H1 (cell line): ENCODE results near the gene RELN. TPM values are rescaled to one million over a fixed set of nuclear protein-coding genes. Genes with fewer than 3 reads are reported as not detected.

Experiments used
- CTCF ChIA-PET: fragments of 300-600 bp; sonication (Branson Sonifier 250); formaldehyde crosslinking; loops from one replicate; lab custom pipeline; 2021; ENCODE audit not compliant: partially characterized antibody; lab: Charles Lee
- POLR2A ChIA-PET: fragments of 300-600 bp; sonication (Branson Sonifier 250); formaldehyde crosslinking; loops from one replicate; lab custom pipeline; 2021; ENCODE audit warnings: inconsistent platforms; ENCODE audit not compliant: partially characterized antibody; lab: Charles Lee
- DNase-seq, 2 experiments: peaks; one replicate each; pipeline versions ENCODE4 v3.0.0 to v3.0.0-alpha.2; 2010 to 2022; ENCODE audit warnings: low spot score in 2 of 2, low read depth in 1 of 2, mixed read lengths in 1 of 2
- FAIRE-seq: peaks from 2 replicates; lab custom pipeline; 2011; peaks lifted over from hg19 to GRCh38; lab: Jason Lieb, UNC
- H2AFZ ChIP-seq: 2 replicates; pipeline ENCODE4 v1.8.1; 2012; ENCODE audit warnings: low read length, inconsistent platforms
- H2AK5ac ChIP-seq: 2 replicates; pipeline ENCODE4 v1.6.1; 2013; ENCODE audit warnings: low read depth, low read length
- H2BK120ac ChIP-seq: replicated peaks from 2 replicates; pipeline ENCODE3; 2013; ENCODE audit warnings: low read depth, low read length, inconsistent platforms
- H2BK12ac ChIP-seq: 2 replicates; pipeline ENCODE4 v1.6.1; 2013; ENCODE audit warnings: low read depth, low read length
- H2BK15ac ChIP-seq: 2 replicates; pipeline ENCODE4 v1.6.1; 2013; ENCODE audit warnings: low read length
- H2BK20ac ChIP-seq: 2 replicates; pipeline ENCODE4 v1.6.1; 2013; ENCODE audit warnings: low read length
- H2BK5ac ChIP-seq: 2 replicates; pipeline ENCODE4 v1.6.1; 2013; ENCODE audit warnings: low read depth, low read length
- H3K14ac ChIP-seq: 2 replicates; pipeline ENCODE4 v1.6.1; 2013; ENCODE audit warnings: inconsistent platforms; ENCODE audit not compliant: insufficient read length
- H3K18ac ChIP-seq: 2 replicates; pipeline ENCODE4 v1.6.1; 2013; ENCODE audit warnings: low read length; ENCODE audit errors: extremely low read depth
- H3K23ac ChIP-seq: 2 replicates; pipeline ENCODE4 v1.6.1; 2013; ENCODE audit warnings: inconsistent platforms; ENCODE audit not compliant: insufficient read length
- H3K23me2 ChIP-seq: 2 replicates; pipeline ENCODE4 v1.6.1; 2013; ENCODE audit warnings: low read depth, low read length
- H3K27ac ChIP-seq: 2 replicates; pipeline ENCODE4 v1.6.1; 2011; ENCODE audit warnings: low read depth, low read length, inconsistent platforms
- H3K27me3 ChIP-seq, 4 experiments: replicated peaks in 1 of 4; 1 replicate in 1 of 4; 2 replicates in 3 of 4; pipeline versions ENCODE4 v1.6.1 to v1.8.1; 2011 to 2013; ENCODE audit warnings: low read length in 3 of 4, mild to moderate bottlenecking in 3 of 4, inconsistent platforms in 2 of 4, mixed read lengths in 2 of 4, moderate library complexity in 1 of 4; ENCODE audit not compliant: control insufficient read depth in 3 of 4, insufficient read depth in 3 of 4; ENCODE audit errors: extremely low read depth in 1 of 4
- H3K36me3 ChIP-seq, 4 experiments: 2 replicates each; pipeline versions ENCODE4 v1.6.1 to v1.8.1; 2011 to 2013; ENCODE audit warnings: mild to moderate bottlenecking in 4 of 4, low read length in 3 of 4, moderate library complexity in 2 of 4, control low read depth in 1 of 4, inconsistent platforms in 1 of 4; ENCODE audit not compliant: insufficient read depth in 4 of 4, control insufficient read depth in 2 of 4
- H3K4ac ChIP-seq: replicated peaks from 2 replicates; pipeline ENCODE3; 2013; ENCODE audit warnings: low read length, low read depth, mixed read lengths, inconsistent platforms; ENCODE audit not compliant: insufficient read length
- H3K4me1 ChIP-seq, 4 experiments: replicated peaks in 1 of 4; 1 replicate in 1 of 4; 2 replicates in 3 of 4; pipeline versions ENCODE4 v1.6.1 to v1.8.1; 2011 to 2013; ENCODE audit warnings: low read length in 3 of 4, inconsistent platforms in 2 of 4, mixed read lengths in 1 of 4; ENCODE audit not compliant: insufficient read depth in 4 of 4, control insufficient read depth in 3 of 4
- H3K4me2 ChIP-seq, 2 experiments: 2 replicates each; pipeline versions ENCODE4 v1.6.1 to v1.8.1; 2011 to 2013; ENCODE audit warnings: low read depth in 2 of 2, low read length in 2 of 2, control low read depth in 1 of 2, inconsistent platforms in 1 of 2, mild to moderate bottlenecking in 1 of 2; ENCODE audit not compliant: insufficient read depth in 1 of 2
- H3K4me3 ChIP-seq, 4 experiments: fragments of 200-600, 300-600 bp in 1 of 4; sonication (generic), shearing (Covaris generic), sonication (Bioruptor Twin) in 1 of 4; 2 replicates each; pipeline versions ENCODE4 v1.5.1 to v1.8.1; 2011 to 2016; ENCODE audit warnings: low read length in 4 of 4, low read depth in 3 of 4, control low read depth in 2 of 4, inconsistent platforms in 2 of 4, mild to moderate bottlenecking in 2 of 4, mixed read lengths in 1 of 4, moderate library complexity in 1 of 4; ENCODE audit not compliant: insufficient read depth in 2 of 4; ENCODE audit errors: extremely low read depth in 1 of 4
- H3K56ac ChIP-seq: replicated peaks from 2 replicates; pipeline ENCODE3; 2013; ENCODE audit warnings: low read depth, mild to moderate bottlenecking, mixed read lengths, low read length, inconsistent platforms; ENCODE audit not compliant: insufficient read length
- H3K79me1 ChIP-seq: 2 replicates; pipeline ENCODE4 v1.6.1; 2013; ENCODE audit warnings: low read depth, low read length, control low read depth
- H3K79me2 ChIP-seq, 2 experiments: 2 replicates each; pipeline versions ENCODE4 v1.6.1 to v1.8.1; 2012 to 2013; ENCODE audit warnings: low read length in 2 of 2, mild to moderate bottlenecking in 2 of 2, inconsistent platforms in 1 of 2; ENCODE audit not compliant: insufficient read depth in 2 of 2, control insufficient read depth in 1 of 2
- H3K9ac ChIP-seq, 4 experiments: replicated peaks in 1 of 4; 1 replicate in 1 of 4; 2 replicates in 3 of 4; pipeline versions ENCODE4 v1.6.1 to v1.8.1; 2011 to 2013; ENCODE audit warnings: low read depth in 3 of 4, low read length in 3 of 4, control low read depth in 2 of 4, mild to moderate bottlenecking in 2 of 4, moderate library complexity in 2 of 4, inconsistent platforms in 1 of 4; ENCODE audit errors: extremely low read depth in 1 of 4
- H3K9me3 ChIP-seq, 2 experiments: 2 replicates each; pipeline versions ENCODE4 v1.6.1 to v1.8.1; 2012 to 2013; ENCODE audit warnings: mild to moderate bottlenecking in 2 of 2, moderate library complexity in 2 of 2, control low read depth in 1 of 2, inconsistent platforms in 1 of 2, low read depth in 1 of 2, low read length in 1 of 2, mixed read lengths in 1 of 2; ENCODE audit not compliant: insufficient read depth in 2 of 2
- H4K20me1 ChIP-seq, 2 experiments: replicated peaks in 1 of 2; 2 replicates each; pipeline versions ENCODE3 to v1.8.1; 2011 to 2013; ENCODE audit warnings: inconsistent platforms in 2 of 2, low read length in 2 of 2, mild to moderate bottlenecking in 1 of 2; ENCODE audit not compliant: insufficient read depth in 2 of 2, control insufficient read depth in 1 of 2
- H4K5ac ChIP-seq: 2 replicates; pipeline ENCODE4 v1.6.1; 2013; ENCODE audit warnings: low read length, low read depth, mixed read lengths, inconsistent platforms; ENCODE audit not compliant: insufficient read length
- H4K8ac ChIP-seq: 2 replicates; pipeline ENCODE4 v1.8.0; 2013; ENCODE audit warnings: mild to moderate bottlenecking, moderate library complexity, low read length, inconsistent platforms; ENCODE audit not compliant: insufficient read depth; ENCODE audit errors: extremely low read depth
- H4K91ac ChIP-seq: replicated peaks from 2 replicates; pipeline ENCODE3; 2013; ENCODE audit warnings: low read length, mixed read lengths, inconsistent platforms; ENCODE audit not compliant: insufficient read length
- ASH2L ChIP-seq: fragments of 200-600, 300-600 bp; sonication (generic); IDR thresholded peaks from one replicate; pipeline ENCODE4 v1.7.1; 2017; ENCODE audit warnings: low read length
- CHD1 ChIP-seq: IDR thresholded peaks from 2 replicates; pipeline ENCODE4 v1.6.1; 2012; ENCODE audit warnings: low read depth, low read length, improper control_type of control experiment
- CHD2 ChIP-seq: IDR thresholded peaks from 2 replicates; pipeline ENCODE4 v1.6.1; 2012; ENCODE audit warnings: low read length, improper control_type of control experiment
- GTF2F1 ChIP-seq: IDR thresholded peaks from 2 replicates; pipeline ENCODE4 v1.6.1; 2012; ENCODE audit warnings: low read depth, low read length, improper control_type of control experiment, borderline replicate concordance
- POU5F1 ChIP-seq: IDR thresholded peaks from 2 replicates; pipeline ENCODE4 v1.6.1; 2011; ENCODE audit warnings: low read depth, mild to moderate bottlenecking, low read length, moderate library complexity
- SIRT6 ChIP-seq: IDR thresholded peaks from one replicate; pipeline ENCODE4 v1.7.1; 2012; ENCODE audit warnings: low read length, inconsistent platforms
- TAF7 ChIP-seq: optimal IDR thresholded peaks from 2 replicates; pipeline ENCODE3; 2011; ENCODE audit warnings: low read depth, mild to moderate bottlenecking, inconsistent platforms, low read length, moderate library complexity, borderline replicate concordance
- TCF12 ChIP-seq: IDR thresholded peaks from 2 replicates; pipeline ENCODE4 v1.6.1; 2011; ENCODE audit warnings: low read depth, mild to moderate bottlenecking, low read length
- TEAD4 ChIP-seq: IDR thresholded peaks from 2 replicates; pipeline ENCODE4 v1.6.1; 2012; ENCODE audit warnings: low read depth, low read length, inconsistent platforms, mixed read lengths
- WGBS, 2 experiments: shearing (Covaris generic) in 1 of 2; methylation state at CpG; one replicate each; pipeline versions ENCODE4 v1.1.6 to v1.1.7; 2013 to 2015; ENCODE audit warnings: low lambda C conversion rate in 2 of 2, mixed read lengths in 2 of 2, inconsistent platforms in 1 of 2, low coverage in 1 of 2, missing lambda C conversion rate in 1 of 2; ENCODE audit not compliant: insufficient replicate concordance in 2 of 2, insufficient coverage in 1 of 2, insufficient read length in 1 of 2; ENCODE audit errors: extremely low coverage in 1 of 2, missing lambda C conversion rate in 1 of 2; 5-methylcytosine and 5-hydroxymethylcytosine counted together
- polyA plus RNA-seq, 7 experiments: library from polyadenylated mRNA; depleted of rRNA in 3 of 7; stranded (reverse) in 5 of 7; unstranded in 2 of 7; fragments of >200 nt in 5 of 7; fragments of 200-250 nt in 2 of 7; gene quantifications; 1 replicate in 5 of 7; 2 replicates in 1 of 7; 4 replicates in 1 of 7; pipeline versions ENCODE4 v1.2.1 to v1.2.3, GENCODE V29; 2011 to 2013; ENCODE audit warnings: missing spikeins in 2 of 7, mixed read lengths in 2 of 7
- total RNA-seq: library from RNA; stranded (reverse); fragmentation: NEBNext Ultra II Directional; extraction: Animal tissue kit (Norgen Biotek cat#: 25700); gene quantifications from 2 replicates; pipeline ENCODE4 v1.2.1, GENCODE V29; 2021
- TF ChIP-seq, protein P1 (sequence below): IDR thresholded peaks from 2 replicates; pipeline ENCODE4 v1.6.1; 2011; ENCODE audit warnings: low read length, improper control_type of control experiment
- TF ChIP-seq, protein P2 (sequence below): IDR thresholded peaks from 2 replicates; pipeline ENCODE4 v1.6.1; 2012; ENCODE audit warnings: inconsistent platforms

Gene RELN
- total and polyA plus RNA-seq, 2 of the 8 experiments (the other 6 are each of a cell fraction or from before 2014, with no cell fraction given): 0.03 to 0.07 TPM

DNA sequence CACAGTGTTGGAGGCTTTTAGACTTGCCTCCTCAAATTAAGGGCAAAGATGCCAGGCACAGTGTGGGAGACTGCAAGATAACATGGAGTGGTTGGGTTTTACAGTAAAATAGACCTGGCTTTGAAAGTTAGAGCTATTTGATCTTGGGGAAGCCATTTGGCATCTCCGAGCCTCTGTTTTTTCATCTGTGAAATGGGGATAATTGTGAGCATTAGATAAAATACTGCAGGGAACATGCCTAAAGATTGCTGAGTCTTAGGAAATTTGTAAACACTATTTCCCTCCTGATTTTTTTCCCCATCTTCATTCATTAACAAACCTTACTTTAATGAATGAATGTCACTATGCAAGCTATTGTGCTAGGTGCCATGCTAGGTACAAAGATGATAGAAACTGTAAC lies 302.2 kb downstream of the RELN start:
- H3K23ac ChIP-seq: no peak overlapping the region
- no peaks in the 10 kb centered on the region for H3K36me3 ChIP-seq
- H3K23me2 ChIP-seq: no peaks in the 10 kb centered on the region
- no peak overlapping the region for H4K5ac ChIP-seq
- H3K4ac ChIP-seq: no peak overlapping the region
- no peaks in the 10 kb centered on the region for H4K20me1 ChIP-seq
- no peaks in the 10 kb centered on the region for H3K4me1 ChIP-seq
- no peak for DNase-seq
- no peak overlapping the region for H3K56ac ChIP-seq
- H2BK12ac ChIP-seq: no peak overlapping the region
- no peaks in the 10 kb centered on the region for H3K79me2 ChIP-seq
- H2AFZ ChIP-seq: no peak overlapping the region
- H3K18ac ChIP-seq: no peak overlapping the region
- H3K14ac ChIP-seq: no peak overlapping the region
- H4K8ac ChIP-seq: no peak overlapping the region
- ChIA-PET POLR2A (no interaction called here), CTCF (no interaction called here)
- H3K9ac ChIP-seq: no peak overlapping the region
- TF ChIP-seq SIRT6: no peak
- TF ChIP-seq GTF2F1: no peak
- TF ChIP-seq, protein P1, sequence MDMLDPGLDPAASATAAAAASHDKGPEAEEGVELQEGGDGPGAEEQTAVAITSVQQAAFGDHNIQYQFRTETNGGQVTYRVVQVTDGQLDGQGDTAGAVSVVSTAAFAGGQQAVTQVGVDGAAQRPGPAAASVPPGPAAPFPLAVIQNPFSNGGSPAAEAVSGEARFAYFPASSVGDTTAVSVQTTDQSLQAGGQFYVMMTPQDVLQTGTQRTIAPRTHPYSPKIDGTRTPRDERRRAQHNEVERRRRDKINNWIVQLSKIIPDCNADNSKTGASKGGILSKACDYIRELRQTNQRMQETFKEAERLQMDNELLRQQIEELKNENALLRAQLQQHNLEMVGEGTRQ: no peak
- TF ChIP-seq POU5F1: no peak
- TF ChIP-seq TAF7: no peak
- TF ChIP-seq, protein P2, sequence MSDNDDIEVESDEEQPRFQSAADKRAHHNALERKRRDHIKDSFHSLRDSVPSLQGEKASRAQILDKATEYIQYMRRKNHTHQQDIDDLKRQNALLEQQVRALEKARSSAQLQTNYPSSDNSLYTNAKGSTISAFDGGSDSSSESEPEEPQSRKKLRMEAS: no peak
- TF ChIP-seq TEAD4: no peak
- no peak for TF ChIP-seq CHD2
- no peak for TF ChIP-seq ASH2L
- TF ChIP-seq TCF12: no peak
- no peak for TF ChIP-seq CHD1
- H2BK5ac ChIP-seq: no peak overlapping the region
- 92% methylated on average over 1 of the region's 1 CpG; no CpG with 5 or more reads in 1 of the 2 experiments for WGBS, 2 experiments
- no peak overlapping the region for H2AK5ac ChIP-seq
- no peaks in the 10 kb centered on the region for H3K79me1 ChIP-seq
- H3K9me3 ChIP-seq: no peaks in the 10 kb centered on the region
- H2BK120ac ChIP-seq: no peak overlapping the region
- H3K27ac ChIP-seq: no peak overlapping the region
- no peak overlapping the region for H2BK15ac ChIP-seq
- no peak overlapping the region for H2BK20ac ChIP-seq
- H3K27me3 ChIP-seq: no peaks in the 10 kb centered on the region
- no peak for FAIRE-seq
- no peak overlapping the region for H3K4me3 ChIP-seq
- no peak overlapping the region for H3K4me2 ChIP-seq
- H4K91ac ChIP-seq: no peak overlapping the region
